Measurements from ENCODE around the gene ALG11. TPM values are rescaled to one million over a fixed set of nuclear protein-coding genes. Genes with fewer than 3 reads are reported as not detected.

The ALG11 gene
- total RNA-seq, 1 donor from 2014 or later: 17.8 TPM

GRCh38 chr13:51995677-51996551 lies 16.3 kb upstream of the ALG11 start:
- intact Hi-C loops (cut with DNase I): loop anchor here (5.0 kb wide), 1 partner anchor 131 kb away; the partner anchor contains the start of gene NEK5
- ATAC-seq (ENCODE audit: poor library complexity) (peak; percentile 85), DNase-seq (peak; percentile 58)

- no peak for DNase-seq
- no peak for ATAC-seq (ENCODE audit: poor library complexity)
- intact Hi-C loops (cut with DNase I): loop anchor here (5.0 kb wide), 1 partner anchor 131 kb away; the partner anchor contains the start of gene NEK5
Measured at GRCh38 chr13:51996641-51997040, 15.6 kb upstream of the ALG11 start.

GRCh38 chr13:51997186-51997585 lies 15.0 kb upstream of the ALG11 start:
- no peak for DNase-seq
- no peak for ATAC-seq (ENCODE audit: poor library complexity)
- intact Hi-C loops (cut with DNase I): loop anchor here (5.0 kb wide), 1 partner anchor 130 kb away; the partner anchor contains the start of gene NEK5

GRCh38 chr13:51997641-51998330 lies 14.4 kb upstream of the ALG11 start:
- DNase-seq: no peak
- ATAC-seq (ENCODE audit: poor library complexity): no peak
- intact Hi-C loops (cut with DNase I): loop anchor here (5.0 kb wide), 1 partner anchor 130 kb away; the partner anchor contains the start of gene NEK5

GRCh38 chr13:51998723-51999509 lies 13.3 kb upstream of the ALG11 start:
- DNase-seq (no peak), ATAC-seq (ENCODE audit: poor library complexity) (no peak)
- intact Hi-C loops (cut with DNase I): loop anchor here (5.0 kb wide), 1 partner anchor 128 kb away; the partner anchor contains the start of gene NEK5

- intact Hi-C loops (cut with DNase I): loop anchor here (5.0 kb wide), 1 partner anchor 128 kb away; the partner anchor contains the start of gene NEK5
- peak; percentile 80 for DNase-seq
- ATAC-seq (ENCODE audit: poor library complexity): peak; percentile 87
Measured at GRCh38 chr13:51999510-51999911, 12.7 kb upstream of the ALG11 start.

GRCh38 chr13:51999921-52000320 lies 12.3 kb upstream of the ALG11 start:
- ATAC-seq (ENCODE audit: poor library complexity): no peak
- intact Hi-C loops (cut with DNase I): loop anchor here (5.0 kb wide), 1 partner anchor 127 kb away; the partner anchor contains the start of gene NEK5
- no peak for DNase-seq

- ATAC-seq (ENCODE audit: poor library complexity) (peak; percentile 61), DNase-seq (no peak)
- intact Hi-C loops (cut with DNase I): no loop called here
Measured at GRCh38 chr13:52001120-52001731, 11.0 kb upstream of the ALG11 start.

- intact Hi-C loops (cut with DNase I): no loop called here
- DNase-seq (no peak), ATAC-seq (ENCODE audit: poor library complexity) (no peak)
Measured at GRCh38 chr13:52002361-52002760, 9.8 kb upstream of the ALG11 start.

- intact Hi-C loops (cut with DNase I): no loop called here
- DNase-seq: no peak
- ATAC-seq (ENCODE audit: poor library complexity): no peak
Measured at GRCh38 chr13:52003541-52003940, 8.7 kb upstream of the ALG11 start.

- intact Hi-C loops (cut with DNase I): no loop called here
- DNase-seq: no peak
- ATAC-seq (ENCODE audit: poor library complexity): no peak
Measured at GRCh38 chr13:52004511-52005170, 7.6 kb upstream of the ALG11 start.

- ATAC-seq (ENCODE audit: poor library complexity) (no peak), DNase-seq (no peak)
- intact Hi-C loops (cut with DNase I): no loop called here
Measured at GRCh38 chr13:52005841-52006522, 6.2 kb upstream of the ALG11 start.

- intact Hi-C loops (cut with DNase I): no loop called here
- ATAC-seq (ENCODE audit: poor library complexity) (no peak), DNase-seq (no peak)
Measured at GRCh38 chr13:52006523-52007245, 5.5 kb upstream of the ALG11 start.

- ATAC-seq (ENCODE audit: poor library complexity): no peak
- intact Hi-C loops (cut with DNase I): no loop called here
Measured at GRCh38 chr13:52009946-52010345, 2.3 kb upstream of the ALG11 start.

GRCh38 chr13:52010890-52011631 lies 1.1 kb upstream of the ALG11 start, which contains the start of gene ATP7B:
ATP7B (minus strand) TSS chr13:52011450; CDS start chr13:52011337, 113 bp downstream.
- ATAC-seq (ENCODE audit: poor library complexity) (peak; percentile 36), DNase-seq (peak; percentile 47)
- intact Hi-C loops (cut with DNase I): no loop called here

More at GRCh38 chr13:52009946-52010345, 2.3 kb upstream of the ALG11 start:
- no peak for DNase-seq

- intact Hi-C loops (cut with DNase I): no loop called here
- ATAC-seq (ENCODE audit: poor library complexity) (no peak), DNase-seq (no peak)
Measured at GRCh38 chr13:52012512-52012836, 276 bp downstream of the ALG11 start.
